Skeletal muscle tissue (tissue), 5 donors: Measurements from ENCODE around the gene STX19. TPM values are rescaled to one million over a fixed set of nuclear protein-coding genes. Genes with fewer than 3 reads are reported as not detected.
"Not testable (repeated sequence)": the region's sequence is repeated elsewhere in the genome, so short reads cannot be mapped to it uniquely, and the experiment has no call there.

Source experiments
- H3K27ac ChIP-seq: one replicate; pipeline ENCODE4 v1.7.0; 2013; ENCODE audit warnings: mild to moderate bottlenecking, low read depth, low read length, inconsistent platforms
- H3K27me3 ChIP-seq, 3 donors: one replicate each; pipeline ENCODE4 v1.7.0; 2013; ENCODE audit warnings: low read length in 3 of 3; ENCODE audit not compliant: control insufficient read depth in 3 of 3, insufficient read depth in 3 of 3
- H3K36me3 ChIP-seq, 3 donors: one replicate each; pipeline ENCODE4 v1.7.0; 2013; ENCODE audit warnings: low read length in 3 of 3; ENCODE audit not compliant: control insufficient read depth in 3 of 3, insufficient read depth in 3 of 3
- H3K4me1 ChIP-seq, 3 donors: one replicate each; pipeline ENCODE4 v1.7.0; 2013; ENCODE audit warnings: low read length in 3 of 3, mild to moderate bottlenecking in 3 of 3; ENCODE audit not compliant: control insufficient read depth in 3 of 3, insufficient read depth in 3 of 3
- H3K4me3 ChIP-seq, 3 donors: one replicate each; pipeline ENCODE4 v1.7.0; 2013; ENCODE audit warnings: low read length in 3 of 3
- H3K9ac ChIP-seq, 3 donors: one replicate each; pipeline ENCODE4 v1.7.0; 2013; ENCODE audit warnings: low read length in 3 of 3, mild to moderate bottlenecking in 3 of 3, moderate library complexity in 2 of 3, low read depth in 1 of 3
- H3K9me3 ChIP-seq, 3 donors: one replicate each; pipeline ENCODE4 v1.7.0; 2013; ENCODE audit warnings: low read length in 3 of 3; ENCODE audit not compliant: control insufficient read depth in 3 of 3
- small RNA-seq: library from RNA; depleted of rRNA; stranded (forward); fragments of <200 nt; gene quantifications from one replicate; pipeline ENCODE3, GENCODE V24; 2014
- total RNA-seq: library from RNA; depleted of rRNA; stranded (reverse); fragments of >200 nt; gene quantifications from one replicate; pipeline ENCODE4 v1.2.3, GENCODE V29; 2014
- donor health status: Osteomylitis.

Gene STX19
- total RNA-seq, 1 donor from 2014 or later = not detected

DNA sequence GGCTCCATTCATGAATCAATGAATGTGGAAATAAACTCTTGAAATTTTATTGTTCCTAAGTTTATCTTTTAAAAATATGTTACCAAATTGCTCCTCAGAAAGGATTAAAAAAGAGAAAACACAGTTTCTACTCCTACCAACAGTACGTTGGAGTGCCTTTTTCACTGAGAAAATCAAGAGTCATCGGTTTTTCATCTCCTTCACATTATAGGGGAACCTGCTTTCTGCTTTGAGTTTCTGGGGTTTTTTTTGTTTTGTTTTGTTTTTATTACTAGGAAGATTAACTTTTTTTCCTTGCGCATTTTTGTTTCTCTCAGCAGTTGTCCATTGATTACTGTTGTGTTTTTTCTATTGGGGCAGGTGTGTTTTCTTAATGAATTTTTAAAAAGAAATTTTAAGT, 45.0 kb downstream of the STX19 start:
- H3K4me3 ChIP-seq = no peak overlapping the region
- no peaks in the 10 kb centered on the region for H3K36me3 ChIP-seq
- no peak overlapping the region for H3K9ac ChIP-seq
- H3K9me3 ChIP-seq = no peaks in the 10 kb centered on the region
- H3K4me1 ChIP-seq = peaks cover 5 to 11% (median 9%) of the 10 kb centered on the region in 3 donors
- no peaks in the 10 kb centered on the region for H3K27me3 ChIP-seq
- no peak overlapping the region for H3K27ac ChIP-seq

GRCh38 chr3:93981649-93982048, 46.7 kb downstream of the STX19 start:
- Histone ChIP-seq H3K36me3 (no peaks in the 10 kb centered on the region), H3K4me1 (peaks cover 5 to 11% (median 9%) of the 10 kb centered on the region in 3 donors)

GRCh38 chr3:93979850-93980676, 48.3 kb downstream of the STX19 start, which contains the start of gene ARL13B:
TSS of gene ARL13B (plus strand) at chr3:93980155. CDS start at chr3:93980424, 269 bp downstream.
- Histone ChIP-seq H3K9me3 (no peaks in the 10 kb centered on the region), H3K36me3 (no peaks in the 10 kb centered on the region), H3K4me3 (peak within 1 kb of the TSS; percentile 91 to 94 (median 94)), H3K9ac (peak within 1 kb of the TSS; percentile 88 to 91 (median 90)), H3K4me1 (peaks cover 5 to 11% (median 9%) of the 10 kb centered on the region in 3 donors), H3K27ac (peak within 1 kb of the TSS; percentile 94), H3K27me3 (no peaks in the 10 kb centered on the region)

More at GRCh38 chr3:93981649-93982048, 46.7 kb downstream of the STX19 start:
- Histone ChIP-seq H3K27ac (no peak overlapping the region), H3K4me3 (no peak overlapping the region), H3K9me3 (no peaks in the 10 kb centered on the region), H3K27me3 (no peaks in the 10 kb centered on the region), H3K9ac (no peak overlapping the region)

- peak within 1 kb of the TSS; percentile 57 to 80 (median 75) for H3K9ac ChIP-seq
- peak within 1 kb of the TSS; percentile 82 for H3K27ac ChIP-seq
- H3K36me3 ChIP-seq = no peaks in the 10 kb centered on the region
- H3K4me3 ChIP-seq = peak within 1 kb of the TSS; percentile 76 to 81 (median 79)
- H3K4me1 ChIP-seq = peaks cover 4 to 10% (median 9%) of the 10 kb centered on the region in 3 donors
- no peaks in the 10 kb centered on the region for H3K9me3 ChIP-seq
- H3K27me3 ChIP-seq = no peaks in the 10 kb centered on the region
Measured at GRCh38 chr3:93973131-93974126, 55.0 kb downstream of the STX19 start, which contains the start of gene PROS1. TSS of gene PROS1 (minus strand) at chr3:93973896. CDS start at chr3:93973749, 147 bp downstream.

DNA sequence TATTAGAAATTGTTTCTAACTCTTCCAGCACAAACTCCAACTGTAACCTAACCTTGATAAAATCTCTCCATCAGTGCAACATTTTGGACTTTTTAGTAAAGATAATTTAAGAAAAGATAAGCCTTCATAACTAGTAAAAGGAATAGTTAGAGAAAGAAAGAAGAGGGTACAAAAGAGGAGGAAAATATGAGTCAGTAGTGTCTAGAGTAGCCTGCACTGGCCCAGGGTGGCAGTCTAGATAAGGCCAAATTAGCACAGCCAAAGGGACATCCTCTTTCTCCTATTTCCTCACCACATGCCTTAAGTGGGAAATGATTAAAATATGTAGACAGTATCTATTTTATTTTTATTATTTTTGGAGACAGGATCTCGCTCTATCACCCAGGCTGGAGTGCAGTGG, 58.4 kb downstream of the STX19 start:
- no peak overlapping the region for H3K4me3 ChIP-seq
- H3K9ac ChIP-seq = no peak overlapping the region
- peaks cover 4 to 10% (median 9%) of the 10 kb centered on the region in 3 donors for H3K4me1 ChIP-seq
- no peak overlapping the region for H3K27ac ChIP-seq
- H3K36me3 ChIP-seq = no peaks in the 10 kb centered on the region
- no peaks in the 10 kb centered on the region for H3K9me3 ChIP-seq
- H3K27me3 ChIP-seq = no peaks in the 10 kb centered on the region

- no peaks in the 10 kb centered on the region for H3K27me3 ChIP-seq
- H3K36me3 ChIP-seq = no peaks in the 10 kb centered on the region
- H3K9me3 ChIP-seq = no peaks in the 10 kb centered on the region
- no peak overlapping the region for H3K4me3 ChIP-seq
- H3K27ac ChIP-seq = no peak overlapping the region
- H3K9ac ChIP-seq = no peak overlapping the region
- H3K4me1 ChIP-seq = peaks cover 4 to 10% (median 9%) of the 10 kb centered on the region in 3 donors
Measured at GRCh38 chr3:93969443-93969842, 59.0 kb downstream of the STX19 start.

DNA sequence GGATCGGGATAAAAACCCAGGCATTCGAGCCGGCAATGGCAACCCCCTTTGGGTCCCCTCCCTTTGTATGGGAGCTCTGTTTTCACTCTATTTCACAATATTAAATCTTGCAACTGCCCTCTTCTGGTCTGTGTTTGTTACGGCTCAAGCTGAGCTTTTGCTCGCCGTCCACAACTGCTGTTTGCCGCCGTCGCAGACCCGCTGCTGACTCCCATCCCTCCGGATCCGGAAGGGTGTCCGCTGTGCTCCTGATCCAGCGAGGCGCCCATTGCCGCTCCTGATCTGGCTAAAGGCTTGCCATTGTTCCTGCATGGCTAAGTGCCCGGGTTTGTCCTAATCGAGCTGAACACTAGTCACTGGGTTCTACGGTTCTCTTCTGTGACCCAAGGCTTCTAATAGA, 63.3 kb downstream of the STX19 start:
- H3K27me3 ChIP-seq, H3K4me1 ChIP-seq, H3K4me3 ChIP-seq, H3K9me3 ChIP-seq, H3K27ac ChIP-seq, H3K36me3 ChIP-seq, H3K9ac ChIP-seq: not testable (repeated sequence)

Small RNAs within 50 kb of the gene (small RNA-seq; reads per million reads assigned to genes)
- gene RF00019 = not detected
- not detected for gene RNU6-511P

Other genes starting within 250 kb of the STX19 start
- gene PROS1, start 54.7 kb downstream of the STX19 start, total RNA-seq = 19.3 TPM
- gene ARL13B, start 48.4 kb downstream of the STX19 start, total RNA-seq = 3.7 TPM
- gene DHFR2, start 34.3 kb upstream of the STX19 start, total RNA-seq = 3.7 TPM
- 17.2 TPM for gene NSUN3, start 34.5 kb upstream of the STX19 start, total RNA-seq